Cardiac muscle cell (in vitro differentiated cells and primary cell): Measurements from ENCODE around the gene ZFP1. TPM values are rescaled to one million over a fixed set of nuclear protein-coding genes. Genes with fewer than 3 reads are reported as not detected.

Experiments
- DNase-seq, 2 donors: peaks; one replicate each; pipeline versions ENCODE4 v3.0.0 to v3.0.0-alpha.2; 2010 to 2017; ENCODE audit warnings: low read depth in 1 of 2, low spot score in 1 of 2
- H3K27ac ChIP-seq: fragments of 200-600 bp; sonication (generic); 2 replicates; pipeline ENCODE4 v1.5.1; 2016
- H3K27me3 ChIP-seq: fragments of 200-600 bp; sonication (generic); 2 replicates; pipeline ENCODE4 v1.6.0; 2016; ENCODE audit warnings: control low read depth
- H3K36me3 ChIP-seq: fragments of 200-600 bp; sonication (generic); 2 replicates; pipeline ENCODE4 v1.5.1; 2016; ENCODE audit warnings: control low read depth
- H3K4me1 ChIP-seq: fragments of 200-600 bp; sonication (generic); 2 replicates; pipeline ENCODE4 v1.8.1; 2017; ENCODE audit warnings: low read depth, mild to moderate bottlenecking, mixed run types
- H3K4me3 ChIP-seq: fragments of 200-600 bp; sonication (generic); 2 replicates; pipeline ENCODE4 v1.5.1; 2016; ENCODE audit warnings: mild to moderate bottlenecking
- H3K9me3 ChIP-seq: fragments of 200-600 bp; sonication (generic); 2 replicates; pipeline ENCODE4 v1.5.1; 2017; ENCODE audit warnings: low read depth, mild to moderate bottlenecking, control low read depth
- CTCF ChIP-seq: IDR thresholded peaks from 2 replicates; pipeline ENCODE4 v1.5.1; 2012; ENCODE audit warnings: low read depth, mild to moderate bottlenecking, low read length
- polyA plus RNA-seq: library from polyadenylated mRNA; unstranded; fragments of >200 nt; fragmentation: Nextera tagmentation; extraction: Ambion mirVana; gene quantifications from 2 replicates; pipeline ENCODE4 v1.2.1, GENCODE V29; 2016
- total RNA-seq: library from RNA; depleted of rRNA; stranded (reverse); fragments of >200 nt; gene quantifications from 2 replicates; pipeline ENCODE4 v1.2.3, GENCODE V29; 2016

Gene ZFP1
- total and polyA plus RNA-seq, 2 experiments from 2014 or later = 8.5 to 10.5 TPM

DNA sequence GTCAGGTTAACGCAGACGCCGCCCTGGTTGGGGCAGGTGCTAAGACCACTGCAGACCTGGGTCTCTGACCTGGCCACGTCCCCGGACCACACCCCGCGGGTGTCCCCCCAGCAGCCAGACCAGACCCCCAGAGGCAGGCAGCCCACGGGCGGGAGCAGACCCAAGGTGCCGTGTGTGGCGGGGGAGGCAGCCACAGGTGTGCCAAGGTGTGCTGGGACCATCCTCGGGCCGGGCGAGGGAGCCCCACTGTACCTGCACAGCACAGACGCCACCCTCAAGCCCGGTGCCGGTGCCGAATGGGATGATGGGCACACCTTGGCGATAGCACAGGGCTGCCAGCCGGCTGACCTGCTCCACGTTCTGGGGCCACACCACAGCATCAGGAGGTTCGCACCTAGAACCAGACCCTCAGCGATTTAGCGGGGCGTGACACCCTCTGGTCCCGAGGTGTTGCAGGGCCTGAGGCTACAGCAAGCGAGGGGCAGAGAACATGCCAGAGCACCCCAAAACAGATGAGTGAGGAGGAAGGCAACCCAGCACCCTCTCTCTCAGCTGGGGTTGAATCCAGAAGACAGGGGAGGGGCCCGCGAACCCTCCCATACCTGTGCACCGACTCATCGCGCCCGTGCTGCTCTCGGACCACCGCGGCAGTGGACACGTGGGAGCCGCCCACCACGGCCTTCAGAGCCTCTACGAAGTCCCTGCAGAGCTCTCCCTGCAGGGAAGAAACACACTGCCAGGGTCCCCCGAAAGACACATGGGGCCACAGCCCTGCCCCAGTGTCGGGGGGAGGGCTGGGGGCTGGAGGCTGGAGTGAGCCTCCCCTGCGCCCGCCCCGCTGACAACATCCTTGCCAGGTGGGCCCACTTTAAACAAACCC lies 33.1 kb upstream of the ZFP1 start:
- TF ChIP-seq CTCF = no peak
- Histone ChIP-seq H3K27me3 (no peaks in the 10 kb centered on the region), H3K9me3 (no peaks in the 10 kb centered on the region), H3K36me3 (no peaks in the 10 kb centered on the region), H3K27ac (no peak overlapping the region), H3K4me3 (no peak overlapping the region), H3K4me1 (peaks cover 9% of the 10 kb centered on the region)
- DNase-seq = no peak

DNA sequence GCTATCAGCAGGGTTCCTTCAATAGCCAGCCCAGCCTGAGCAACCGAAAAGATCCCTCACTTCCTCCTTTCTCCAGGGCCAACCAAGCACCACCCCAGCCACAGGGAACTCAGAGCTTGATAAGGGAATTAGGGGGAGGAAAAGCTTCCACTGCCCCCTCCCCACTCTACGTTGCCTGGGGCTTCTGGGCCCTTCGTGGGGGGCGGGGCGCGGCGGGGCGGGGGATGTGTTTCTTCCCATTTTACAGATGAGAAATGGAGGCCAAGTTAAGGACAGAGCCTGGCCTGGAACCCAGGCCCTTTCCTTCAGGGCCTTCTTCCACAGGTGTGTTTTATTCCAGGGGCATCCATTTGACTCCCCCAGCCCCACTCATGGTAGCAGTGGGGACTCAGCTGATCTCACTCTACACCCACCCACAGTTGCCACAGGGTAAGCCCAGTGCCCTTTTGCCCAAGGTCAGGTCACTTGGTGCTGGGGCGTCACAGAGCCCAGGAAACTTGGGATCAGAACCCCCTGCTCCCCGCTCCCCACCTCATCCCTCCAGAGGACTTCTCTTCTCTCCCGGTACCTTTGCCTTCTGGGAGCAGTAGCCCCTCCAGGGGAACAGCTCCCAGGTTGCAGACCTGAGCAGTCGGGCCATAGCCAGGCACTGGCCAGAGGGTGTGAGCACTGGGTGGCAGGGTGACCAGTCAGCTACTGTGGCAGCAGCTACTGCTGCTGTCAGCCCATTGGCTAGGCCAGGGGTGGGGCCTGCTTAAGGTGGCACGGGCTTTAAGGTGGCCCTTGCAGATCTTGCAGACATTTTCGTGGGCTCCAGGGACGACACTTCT lies 32.0 kb upstream of the ZFP1 start, which contains the start of gene LDHD:
TSS of gene LDHD (minus strand) at position 700 of the 830 bp plus-strand sequence. CDS start at position 640, 60 bp downstream.
- no peak for TF ChIP-seq CTCF
- no peak within 1 kb of the TSS for H3K27ac ChIP-seq
- H3K36me3 ChIP-seq = no peaks in the 10 kb centered on the region
- H3K27me3 ChIP-seq = no peaks in the 10 kb centered on the region
- DNase-seq = peak; percentile 57 to 75
- peak within 1 kb of the TSS; percentile 4 for H3K4me3 ChIP-seq
- no peaks in the 10 kb centered on the region for H3K4me1 ChIP-seq
- H3K9me3 ChIP-seq = no peaks in the 10 kb centered on the region

DNA sequence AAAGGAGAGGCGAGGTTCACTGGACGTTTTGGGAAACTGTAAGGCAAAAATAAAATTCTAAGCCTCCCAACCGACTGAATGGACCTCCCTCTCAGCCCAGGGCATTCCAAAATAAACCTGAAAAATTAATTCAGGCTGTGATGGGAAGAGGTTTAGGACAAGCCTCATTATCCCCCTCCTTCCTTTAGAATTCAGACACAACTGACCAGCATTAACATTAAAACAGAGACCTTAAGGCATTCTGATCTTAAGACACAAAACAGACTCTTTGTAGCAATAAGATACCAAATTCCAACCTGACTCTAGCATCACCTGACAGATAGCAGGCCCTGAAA lies 31.4 kb upstream of the ZFP1 start:
- no peaks in the 10 kb centered on the region for H3K27me3 ChIP-seq
- H3K9me3 ChIP-seq = no peaks in the 10 kb centered on the region
- H3K4me3 ChIP-seq = no peak overlapping the region
- H3K27ac ChIP-seq = no peak overlapping the region
- TF ChIP-seq CTCF = no peak
- no peaks in the 10 kb centered on the region for H3K36me3 ChIP-seq
- H3K4me1 ChIP-seq = no peaks in the 10 kb centered on the region
- no peak for DNase-seq

DNA sequence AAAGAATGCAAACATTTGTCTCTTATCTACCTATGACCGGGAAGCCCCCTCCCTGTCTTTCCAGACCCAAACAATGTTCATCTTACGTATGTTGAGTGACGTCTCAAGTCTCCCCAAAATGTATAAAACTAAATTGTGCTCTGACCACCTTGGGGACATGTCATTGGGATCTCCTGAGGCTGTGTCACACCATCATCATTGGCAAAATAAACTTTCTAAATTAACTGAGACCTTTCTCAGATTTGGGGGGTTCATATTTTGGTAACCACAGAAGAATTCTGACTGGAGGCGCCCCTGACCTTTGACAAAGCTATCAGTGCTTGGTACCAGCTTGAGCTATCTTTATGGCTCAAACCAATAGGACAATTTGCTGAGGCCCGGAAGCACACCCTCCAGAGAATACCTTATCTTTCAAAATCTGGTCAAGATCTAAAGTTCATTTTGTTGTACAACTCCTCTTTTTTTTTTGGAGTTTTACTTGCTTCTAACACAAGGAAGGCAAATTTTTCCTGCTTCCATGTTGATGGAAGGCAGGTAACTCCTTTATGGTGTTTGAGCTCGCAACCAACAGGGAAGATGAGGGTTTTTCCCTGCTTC lies 29.3 kb upstream of the ZFP1 start:
- Histone ChIP-seq H3K4me3 (no peak overlapping the region), H3K27ac (no peak overlapping the region), H3K36me3 (no peaks in the 10 kb centered on the region), H3K27me3 (no peaks in the 10 kb centered on the region), H3K9me3 (no peaks in the 10 kb centered on the region), H3K4me1 (no peaks in the 10 kb centered on the region)
- no peak for DNase-seq
- TF ChIP-seq CTCF = no peak

DNA sequence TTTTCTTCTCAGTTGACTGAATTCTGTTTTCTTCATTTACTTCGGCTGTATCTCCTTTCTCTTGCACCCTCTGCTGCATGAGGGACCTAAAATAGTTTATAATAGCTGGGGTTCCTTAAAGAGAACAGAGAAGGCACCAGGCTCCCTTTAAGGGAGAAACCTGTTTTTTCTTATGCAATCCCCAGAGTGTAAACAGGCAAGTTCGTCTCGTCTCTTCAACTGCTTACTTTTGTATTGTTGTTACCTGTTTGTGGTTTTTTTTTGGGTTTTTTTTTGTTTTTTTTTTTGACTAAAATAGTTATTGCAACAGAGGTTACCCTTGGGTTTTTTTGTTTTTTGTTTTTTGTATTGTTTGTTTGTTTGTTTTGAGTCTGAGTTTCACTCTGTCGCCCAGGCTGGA lies 28.1 kb upstream of the ZFP1 start:
- no peak for TF ChIP-seq CTCF
- H3K36me3 ChIP-seq = no peaks in the 10 kb centered on the region
- H3K9me3 ChIP-seq = no peaks in the 10 kb centered on the region
- no peak for DNase-seq
- no peak overlapping the region for H3K27ac ChIP-seq
- no peak overlapping the region for H3K4me3 ChIP-seq
- H3K27me3 ChIP-seq = no peaks in the 10 kb centered on the region
- H3K4me1 ChIP-seq = no peaks in the 10 kb centered on the region
